ENCODE results near the gene MT1A.

MT1A gene

DNA sequence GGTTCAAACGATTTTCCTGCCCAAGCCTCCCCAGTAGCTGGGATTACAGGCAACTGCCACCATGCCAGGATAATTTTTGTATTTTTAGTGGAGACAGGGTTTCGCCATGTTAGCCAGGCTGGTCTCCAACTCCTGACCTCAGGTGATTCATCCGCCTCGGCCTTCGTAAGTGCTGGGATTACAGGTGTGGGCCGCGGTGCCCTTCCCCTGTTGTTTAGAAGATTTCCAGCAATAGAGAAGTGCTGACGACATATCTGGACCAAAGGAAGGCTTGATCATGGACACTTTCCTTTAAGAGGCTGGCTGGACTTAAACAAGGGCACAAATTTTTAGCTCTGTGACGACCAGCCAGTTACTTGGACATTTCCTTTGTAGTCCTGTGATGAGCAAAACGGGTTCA, 7.3 kb upstream of the MT1A start:
- no peak for DNase-seq (ENCODE audit: low spot score)

DNA sequence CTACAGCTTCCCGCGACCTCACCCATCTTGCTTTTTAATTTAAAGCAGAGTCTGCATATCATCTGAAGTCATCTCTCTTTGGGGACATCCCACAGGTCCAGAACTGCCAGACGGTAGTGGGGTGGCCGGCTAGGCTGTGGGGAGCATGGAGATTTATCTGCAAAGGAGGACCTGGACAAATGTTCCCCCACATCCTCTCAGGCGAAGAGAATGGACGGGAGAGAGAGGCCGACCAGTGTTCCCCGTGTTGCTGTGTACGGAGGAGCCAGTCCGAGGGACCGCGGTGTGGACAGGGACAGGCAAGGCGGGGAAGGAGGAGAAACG, 6.7 kb upstream of the MT1A start:
- no peak for DNase-seq (ENCODE audit: low spot score)

GRCh38 chr16:56632156-56632847, 6.2 kb upstream of the MT1A start, which contains the start of gene MT1M:
MT1M (plus strand) TSS chr16:56632659; CDS start chr16:56632732, 73 bp downstream.
- no peak for DNase-seq (ENCODE audit: low spot score)

DNA sequence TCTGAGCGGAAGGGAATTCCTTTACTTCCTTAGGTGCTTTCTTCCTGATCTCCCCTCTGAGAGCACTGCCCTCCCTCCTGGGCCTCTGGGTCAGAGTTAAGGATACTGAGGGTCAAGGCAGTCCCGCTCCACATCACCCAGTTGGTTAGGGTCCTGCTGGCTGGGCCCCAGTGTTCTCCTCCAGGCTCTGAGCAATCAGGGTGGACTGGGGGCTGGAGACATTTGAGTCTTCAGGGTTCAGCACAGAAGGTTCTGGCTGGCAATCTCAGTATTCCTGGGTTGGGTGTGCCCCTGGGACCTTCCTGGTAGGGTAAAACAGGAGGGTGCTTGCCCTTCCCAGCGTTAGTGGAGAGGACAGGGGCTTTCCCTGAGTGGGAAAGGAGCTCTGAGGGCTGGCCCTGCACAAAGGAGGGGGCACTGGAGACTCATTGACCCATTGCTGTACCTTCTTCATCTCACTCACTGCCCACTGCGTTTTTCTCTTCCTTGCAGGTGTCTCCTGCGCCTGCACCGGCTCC, 5.6 kb upstream of the MT1A start:
- DNase-seq (ENCODE audit: low spot score) = no peak

GRCh38 chr16:56633535-56633934, 4.9 kb upstream of the MT1A start:
- DNase-seq (ENCODE audit: low spot score) = no peak

DNA sequence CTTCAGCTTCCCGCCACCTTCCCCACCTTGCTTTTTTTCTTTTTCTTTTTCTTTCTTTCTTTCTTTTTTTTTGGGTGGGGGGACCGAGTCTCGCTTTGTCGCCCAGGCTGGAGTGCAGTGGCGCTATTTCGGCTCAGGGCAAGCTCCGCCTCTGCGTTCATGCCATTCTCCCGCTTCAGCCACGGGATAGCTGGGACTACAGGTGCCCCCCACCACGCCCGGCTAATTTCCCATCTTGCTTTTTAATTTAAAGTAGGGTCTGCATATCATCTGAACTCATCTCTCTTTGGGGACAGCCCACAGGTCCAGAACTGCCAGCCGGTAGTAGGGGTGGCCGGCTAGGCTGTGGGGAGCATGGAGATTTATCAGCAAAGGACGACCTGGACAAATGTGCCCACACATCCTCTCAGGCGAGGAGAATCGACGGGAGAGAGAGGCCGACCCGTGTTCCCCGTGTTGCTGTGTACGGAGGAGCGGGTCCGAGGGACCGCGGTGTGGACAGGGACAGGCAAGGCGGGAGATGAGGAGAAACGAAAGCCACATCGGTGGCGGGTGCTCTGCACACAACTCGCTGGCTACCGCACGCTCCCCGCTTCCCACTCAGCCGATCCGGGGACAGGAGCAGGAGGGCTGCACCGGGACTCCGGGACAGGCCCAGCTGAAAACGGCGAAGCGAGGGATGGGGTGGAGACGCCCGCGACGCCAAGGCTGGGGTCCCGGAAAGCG, 3.6 kb upstream of the MT1A start:
- DNase-seq (ENCODE audit: low spot score) = no peak

GRCh38 chr16:56635441-56635967, 3.0 kb upstream of the MT1A start:
- no peak for DNase-seq (ENCODE audit: low spot score)

DNA sequence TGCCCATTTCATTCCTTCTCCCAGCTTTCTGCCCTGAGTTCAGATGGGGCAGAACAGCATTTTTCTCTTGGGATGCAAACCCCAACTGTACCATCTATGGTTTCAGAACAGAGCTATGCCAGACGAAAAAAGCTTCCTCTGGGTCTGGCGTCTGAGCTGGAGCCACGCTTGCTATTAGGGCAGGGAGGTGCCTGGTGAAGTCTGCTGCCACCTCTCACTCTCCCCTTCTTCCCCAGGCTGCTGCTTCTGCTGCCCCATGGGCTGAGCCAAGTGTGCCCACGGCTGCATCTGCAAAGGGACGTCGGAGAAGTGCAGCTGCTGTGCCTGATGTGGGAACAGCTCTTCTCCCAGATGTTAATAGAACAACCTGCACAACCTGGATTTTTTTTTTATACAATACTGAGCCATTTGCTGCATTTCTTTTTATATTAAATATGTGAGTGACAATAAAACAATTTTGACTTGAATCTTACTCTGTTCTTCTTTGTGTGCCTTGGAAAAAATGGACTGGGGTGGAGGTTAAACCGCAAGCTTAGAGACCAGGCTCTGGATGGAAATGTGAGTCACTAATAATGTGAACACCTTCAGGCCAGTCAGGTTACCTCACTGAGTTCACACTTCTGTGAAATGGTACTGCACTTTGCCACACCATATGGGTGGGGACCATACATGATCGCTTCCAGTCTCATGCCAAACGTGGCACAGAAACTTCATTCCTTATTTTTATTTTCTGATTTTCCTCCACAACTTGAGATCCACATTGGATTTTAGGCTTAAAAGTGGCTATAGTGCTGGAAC, 1.7 kb upstream of the MT1A start:
- DNase-seq (ENCODE audit: low spot score) = no peak

GRCh38 chr16:56639045-56639444, 579 bp downstream of the MT1A start:
- no peak for DNase-seq (ENCODE audit: low spot score)

DNA sequence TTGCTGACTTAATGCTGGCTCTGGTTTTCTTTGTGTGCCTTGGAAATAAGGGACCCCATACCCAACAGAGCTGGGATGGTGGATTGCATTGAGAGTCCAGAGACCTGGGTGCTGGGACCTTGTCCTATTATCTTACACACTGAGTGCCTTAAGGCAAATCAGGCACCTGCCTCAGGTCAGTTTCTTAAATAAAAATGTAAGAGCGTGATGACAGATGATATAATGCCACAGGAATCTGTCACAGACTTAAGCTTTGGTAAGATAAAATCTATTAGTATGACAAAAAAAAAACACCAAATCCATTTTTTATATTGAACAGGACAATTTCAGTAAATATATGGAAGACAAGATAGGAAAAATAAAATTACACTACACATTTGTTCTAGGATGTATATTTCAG, 1.6 kb downstream of the MT1A start:
- DNase-seq (ENCODE audit: low spot score) = no peak

DNA sequence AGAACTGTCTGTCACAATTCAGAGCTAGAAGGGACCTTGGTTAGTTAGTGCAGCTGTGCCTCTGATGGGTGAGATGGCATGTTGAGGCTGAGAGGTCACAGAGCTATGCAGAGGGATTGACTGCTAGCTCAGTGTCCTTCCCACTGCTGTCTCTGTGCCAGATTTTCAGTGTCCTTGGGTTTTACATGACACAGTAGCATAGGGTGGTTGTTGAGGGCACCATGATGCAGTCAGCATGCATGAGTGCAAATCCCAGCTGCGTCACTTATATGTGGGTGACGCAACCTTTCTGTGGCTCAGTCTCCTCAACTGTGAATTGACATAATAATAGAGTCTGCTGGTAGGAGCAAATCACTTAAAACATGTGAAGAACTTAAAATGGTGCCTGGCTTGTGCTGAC, 2.7 kb downstream of the MT1A start:
- DNase-seq (ENCODE audit: low spot score) = no peak

- DNase-seq (ENCODE audit: low spot score) = peak; percentile 57
These were observed 4.8 kb downstream of the MT1A start for GRCh38 chr16:56643080-56643778.

DNA sequence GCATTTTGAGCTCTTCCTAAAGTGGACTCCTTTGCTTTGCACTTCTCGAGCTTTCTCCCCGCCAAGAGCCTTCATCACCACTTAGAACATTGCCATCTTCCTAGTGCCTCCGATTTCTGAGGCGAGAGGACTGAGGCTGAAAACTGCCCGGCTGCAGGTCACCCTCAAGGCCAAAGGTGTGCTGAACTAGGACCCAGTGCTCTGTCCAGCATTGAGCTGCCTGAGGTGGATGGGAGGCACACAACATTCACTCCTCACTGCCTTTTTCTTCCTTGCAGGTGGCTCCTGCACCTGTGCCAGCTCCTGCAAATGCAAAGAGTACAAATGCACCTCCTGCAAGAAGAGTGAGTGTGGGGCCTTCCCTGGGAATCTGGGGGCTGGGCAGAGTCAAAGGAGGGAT, 5.4 kb downstream of the MT1A start:
- no peak for DNase-seq (ENCODE audit: low spot score)

DNA sequence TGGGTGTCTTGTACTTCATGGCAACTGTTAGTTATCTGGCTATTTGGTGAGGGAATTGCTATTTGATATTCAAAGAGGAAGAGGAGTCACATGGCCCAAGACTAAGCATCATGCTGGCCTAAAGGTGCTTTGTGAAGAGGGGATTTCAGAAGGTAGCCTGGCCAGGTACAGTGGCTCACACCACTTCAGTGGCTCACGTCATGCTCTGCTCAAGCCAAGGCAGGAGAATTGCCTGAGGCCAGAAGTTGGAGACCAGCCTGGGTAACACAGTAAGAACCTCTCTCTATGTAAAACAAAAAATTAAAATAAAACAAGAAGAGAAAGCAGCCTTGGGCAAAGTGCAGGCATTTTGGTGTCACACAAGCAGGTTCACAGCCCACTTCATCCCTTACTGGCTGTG, 6.8 kb downstream of the MT1A start:
- DNase-seq (ENCODE audit: low spot score) = no peak

GRCh38 chr16:56645838-56646237, 7.4 kb downstream of the MT1A start:
- no peak for DNase-seq (ENCODE audit: low spot score)

GRCh38 chr16:56647641-56648431, 9.4 kb downstream of the MT1A start:
- no peak for DNase-seq (ENCODE audit: low spot score)

- no peak for DNase-seq (ENCODE audit: low spot score)
These were observed 10.8 kb downstream of the MT1A start for GRCh38 chr16:56649271-56649670.

DNA sequence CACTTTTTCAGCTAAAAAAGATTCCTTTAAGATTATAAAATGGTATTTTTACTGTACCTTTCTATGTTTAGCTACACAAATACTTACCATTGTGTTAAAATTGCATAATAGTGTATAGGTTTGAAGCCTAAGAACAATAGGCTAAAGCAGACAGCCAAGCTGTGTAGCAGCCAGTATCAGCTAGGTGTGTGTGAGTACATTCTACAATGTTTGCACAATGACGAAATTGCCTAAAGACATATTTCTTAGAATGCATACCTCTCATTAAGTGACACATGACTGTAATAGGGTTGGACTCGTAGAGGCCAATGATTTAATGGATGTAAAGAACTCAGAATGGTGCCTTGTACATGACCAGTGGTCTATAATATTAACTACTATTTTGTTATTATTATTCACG, 11.4 kb downstream of the MT1A start:
- no peak for DNase-seq (ENCODE audit: low spot score)

DNA sequence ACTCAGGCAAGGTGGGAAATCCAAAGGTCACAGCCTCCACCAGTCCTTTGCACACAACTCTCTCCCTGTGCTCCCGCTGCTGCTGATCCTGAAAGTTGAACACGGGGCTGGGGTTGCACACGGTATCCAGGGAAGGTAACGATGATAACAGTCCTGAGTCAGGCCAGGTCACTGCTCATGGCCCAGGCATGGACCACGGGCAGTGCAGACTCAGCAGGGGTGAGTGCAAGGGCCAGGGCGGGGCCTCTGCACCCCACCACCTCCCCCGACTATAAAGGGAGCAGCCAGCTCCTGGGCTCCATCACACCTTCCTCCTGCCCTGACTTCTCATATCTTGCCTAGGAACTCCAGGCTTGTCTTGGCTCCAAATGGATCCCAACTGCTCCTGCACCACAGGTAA, 13.1 kb downstream of the MT1A start, which contains the start of gene MT1B:
TSS of gene MT1B (plus strand) at position 301 of the 400 bp plus-strand sequence. CDS start at position 369, 68 bp downstream.
- DNase-seq (ENCODE audit: low spot score) = no peak

GRCh38 chr16:56652600-56652999, 14.1 kb downstream of the MT1A start:
- DNase-seq (ENCODE audit: low spot score) = no peak

DNA sequence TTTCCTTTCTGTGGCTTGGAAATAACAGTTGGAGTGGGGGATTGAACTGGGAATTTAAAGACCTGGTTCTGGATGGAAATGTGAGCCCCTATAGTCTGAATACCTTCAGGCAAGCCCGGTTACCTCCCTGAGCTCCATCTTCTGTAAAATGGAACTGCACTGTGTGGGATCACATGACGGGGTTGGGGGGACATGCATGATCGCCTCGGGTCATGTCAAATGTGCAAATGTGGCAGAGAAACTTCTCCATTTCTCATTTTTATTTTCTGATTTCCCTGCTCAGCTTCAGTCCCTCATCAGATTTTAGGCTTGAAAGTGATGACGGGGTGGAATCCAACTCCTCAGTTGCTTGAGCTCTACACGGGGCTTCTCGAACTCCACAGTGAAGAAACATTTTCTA, 14.8 kb downstream of the MT1A start:
- no peak for DNase-seq (ENCODE audit: low spot score)
